Thymus (tissue), 11 donors: Measurements from ENCODE around the gene NHS. TPM values are rescaled to one million over a fixed set of nuclear protein-coding genes. Genes with fewer than 3 reads are reported as not detected.
"Not testable (repeated sequence)": the region's sequence is repeated elsewhere in the genome, so short reads cannot be mapped to it uniquely, and the experiment has no call there.

Experiments
- DNase-seq, 9 donors: peaks; one replicate each; pipeline ENCODE4 v3.0.0-alpha.2; 2013; ENCODE audit warnings: low spot score in 9 of 9, low read depth in 6 of 9, missing footprints in 1 of 9
- H3K27ac ChIP-seq, 2 donors: one replicate each; pipeline ENCODE4 v1.5.1; 2013; ENCODE audit warnings: control low read depth in 1 of 2, low read depth in 1 of 2, low read length in 1 of 2, mild to moderate bottlenecking in 1 of 2, moderate library complexity in 1 of 2
- H3K27me3 ChIP-seq, 2 donors: one replicate each; pipeline ENCODE4 v1.5.1; 2013; ENCODE audit warnings: low read length in 1 of 2; ENCODE audit not compliant: control insufficient read depth in 2 of 2, insufficient read depth in 1 of 2
- H3K36me3 ChIP-seq, 2 donors: one replicate each; pipeline ENCODE4 v1.5.1; 2013; ENCODE audit warnings: low read length in 1 of 2, mild to moderate bottlenecking in 1 of 2, moderate library complexity in 1 of 2; ENCODE audit not compliant: control insufficient read depth in 2 of 2, insufficient read depth in 2 of 2
- H3K4me1 ChIP-seq, 2 donors: one replicate each; pipeline ENCODE4 v1.5.1; 2013; ENCODE audit warnings: low read length in 2 of 2; ENCODE audit not compliant: control insufficient read depth in 2 of 2, insufficient read depth in 2 of 2
- H3K4me3 ChIP-seq, 2 donors: one replicate each; pipeline ENCODE4 v1.5.1; 2013; ENCODE audit warnings: low read length in 2 of 2, control low read depth in 1 of 2, mild to moderate bottlenecking in 1 of 2
- H3K9me3 ChIP-seq, 2 donors: one replicate each; pipeline ENCODE4 v1.5.1; 2013; ENCODE audit warnings: low read length in 1 of 2, mild to moderate bottlenecking in 1 of 2; ENCODE audit not compliant: control insufficient read depth in 2 of 2, insufficient read depth in 1 of 2
- WGBS: extraction: QIAGEN DNeasy Blood & Tissue Kit; methylation state at CpG from one replicate; pipeline ENCODE4 v1.1.7; 2013; 5-methylcytosine and 5-hydroxymethylcytosine counted together
- polyA plus RNA-seq: library from polyadenylated mRNA; stranded (reverse); fragments of 200-250 nt; gene quantifications from one replicate; pipeline ENCODE4 v1.2.3, GENCODE V29; 2013
- total RNA-seq: library from RNA; stranded (reverse); fragments of 120-200 nt; gene quantifications from one replicate; pipeline ENCODE4 v1.2.4, GENCODE V29; 2013
- donor health status: healthy.

NHS gene
- total and polyA plus RNA-seq, 2 donors, result 1.7 to 2.8 TPM

DNA sequence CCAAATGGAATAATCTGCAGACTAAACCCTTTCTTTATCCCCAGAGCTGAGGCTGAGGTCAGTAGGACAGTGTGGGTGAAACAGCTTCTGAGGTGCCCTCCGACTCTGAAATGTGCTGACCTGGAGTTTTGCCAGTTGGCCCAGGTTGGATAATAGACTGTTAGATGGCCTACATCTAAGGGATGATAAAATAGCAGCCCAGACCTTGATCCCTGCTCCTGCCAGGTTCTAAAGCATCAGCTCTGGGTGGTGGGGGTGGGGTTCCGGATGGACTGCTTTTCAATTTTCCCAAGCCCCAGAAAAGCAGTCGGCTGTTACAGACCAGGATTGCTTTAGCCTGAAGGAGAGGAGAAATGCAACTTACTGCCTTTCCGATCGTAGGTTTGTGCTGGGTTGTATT, 110.4 kb downstream of the NHS start:
- 67% methylated on average over 5 of the region's 5 CpGs for WGBS
- Histone ChIP-seq H3K36me3 (no peaks in the 10 kb centered on the region), H3K27me3 (no peaks in the 10 kb centered on the region), H3K4me1 (no peaks in the 10 kb centered on the region), H3K4me3 (no peak overlapping the region), H3K9me3 (no peaks in the 10 kb centered on the region), H3K27ac (no peak overlapping the region)
- no peak for DNase-seq

- DNase-seq, result no peak
- Histone ChIP-seq H3K36me3 (no peaks in the 10 kb centered on the region), H3K4me1 (no peaks in the 10 kb centered on the region), H3K4me3 (no peak overlapping the region), H3K27me3 (no peaks in the 10 kb centered on the region), H3K9me3 (no peaks in the 10 kb centered on the region), H3K27ac (peak overlapping the region in 1 of 2 donors; percentile 12)
- 92% methylated on average over 8 of the region's 8 CpGs for WGBS
Measured at GRCh38 chrX:17488036-17488435, 113.0 kb downstream of the NHS start.

DNA sequence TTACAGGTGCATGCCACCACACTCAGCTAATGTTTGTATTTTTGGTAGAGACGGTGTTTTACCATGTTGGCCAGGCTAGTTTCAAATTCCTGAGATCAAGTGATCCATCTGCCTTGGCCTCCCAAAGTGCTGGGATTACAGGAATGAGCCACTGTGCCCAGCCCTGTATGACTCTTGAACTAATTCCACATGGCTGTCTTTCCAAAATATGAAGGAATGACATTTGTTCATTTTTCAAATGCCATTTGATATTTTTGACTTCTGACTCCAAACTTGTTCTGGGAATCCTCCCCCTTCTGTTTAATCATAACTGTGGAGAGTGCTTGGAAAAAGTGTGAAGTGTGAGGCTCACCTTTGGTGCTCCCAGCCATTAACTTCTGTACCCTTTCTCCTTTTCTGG, 119.2 kb downstream of the NHS start:
- Histone ChIP-seq H3K36me3 (no peaks in the 10 kb centered on the region), H3K27me3 (peaks cover 0 to 3% of the 10 kb centered on the region in 2 donors), H3K27ac (no peak overlapping the region), H3K4me1 (no peaks in the 10 kb centered on the region), H3K4me3 (no peak overlapping the region), H3K9me3 (no peaks in the 10 kb centered on the region)
- 97% methylated on average over 1 of the region's 1 CpG for WGBS
- DNase-seq, result no peak

GRCh38 chrX:17495052-17495451, 120.1 kb downstream of the NHS start:
- DNase-seq, result no peak
- Histone ChIP-seq H3K27ac (no peak overlapping the region), H3K36me3 (no peaks in the 10 kb centered on the region), H3K9me3 (no peaks in the 10 kb centered on the region), H3K27me3 (peaks cover 0 to 3% of the 10 kb centered on the region in 2 donors), H3K4me3 (no peak overlapping the region), H3K4me1 (no peaks in the 10 kb centered on the region)
- WGBS, result 95% methylated on average over 2 of the region's 2 CpGs

DNA sequence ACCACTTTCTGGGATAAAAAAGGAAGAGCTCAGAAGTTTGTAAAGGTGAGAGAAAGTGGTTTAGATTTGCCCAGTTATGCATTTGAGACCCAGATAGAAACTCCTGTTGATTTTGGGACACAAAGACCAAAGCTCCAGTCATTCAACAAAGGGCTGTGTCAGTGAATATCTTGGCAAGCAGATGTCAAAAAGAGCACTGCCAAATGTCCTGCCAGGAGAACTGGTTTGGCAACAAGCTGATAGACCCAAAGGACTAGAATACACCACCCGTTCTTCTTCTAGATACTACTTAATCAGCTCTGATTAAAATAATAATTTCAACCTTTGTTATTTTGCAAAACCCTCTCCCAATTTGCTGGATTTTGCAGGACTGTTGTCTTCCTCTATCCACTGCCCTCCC, 121.4 kb downstream of the NHS start:
- no peak for DNase-seq
- Histone ChIP-seq H3K4me1 (no peaks in the 10 kb centered on the region), H3K27ac (no peak overlapping the region), H3K36me3 (no peaks in the 10 kb centered on the region), H3K9me3 (no peaks in the 10 kb centered on the region), H3K27me3 (peaks cover 0 to 3% of the 10 kb centered on the region in 2 donors), H3K4me3 (no peak overlapping the region)
- WGBS, result 85% methylated on average over 1 of the region's 1 CpG

DNA sequence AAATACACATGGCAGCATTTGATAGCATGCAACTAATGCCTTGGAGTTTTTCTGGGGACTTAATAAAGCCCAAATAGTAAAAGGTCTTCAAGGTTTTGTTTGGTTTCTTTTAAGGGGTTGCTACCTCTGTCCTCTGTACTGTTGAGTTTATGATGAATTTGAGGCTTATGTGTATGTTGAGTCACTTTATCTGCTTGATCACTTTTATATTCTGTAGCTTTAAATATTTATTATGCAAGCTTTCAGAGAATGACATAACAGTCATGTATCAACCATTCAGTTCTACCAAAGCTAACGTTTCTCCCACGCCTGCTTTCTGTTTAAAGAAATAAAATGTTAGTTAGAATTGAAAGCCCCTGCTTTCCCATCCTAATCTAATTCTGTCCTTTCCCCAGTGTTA, 122.2 kb downstream of the NHS start:
- no peaks in the 10 kb centered on the region for H3K36me3 ChIP-seq
- H3K27me3 ChIP-seq, result peaks cover 0 to 3% of the 10 kb centered on the region in 2 donors
- WGBS, result 81% methylated on average over 2 of the region's 2 CpGs
- no peak overlapping the region for H3K4me3 ChIP-seq
- H3K9me3 ChIP-seq, result no peaks in the 10 kb centered on the region
- DNase-seq, result no peak
- H3K4me1 ChIP-seq, result no peaks in the 10 kb centered on the region
- no peak overlapping the region for H3K27ac ChIP-seq

- no peak for DNase-seq
- Histone ChIP-seq H3K9me3 (no peaks in the 10 kb centered on the region), H3K27ac (no peak overlapping the region), H3K4me3 (no peak overlapping the region), H3K36me3 (no peaks in the 10 kb centered on the region), H3K4me1 (no peaks in the 10 kb centered on the region), H3K27me3 (peaks cover 0 to 3% of the 10 kb centered on the region in 2 donors)
- 88% methylated on average over 5 of the region's 5 CpGs for WGBS
Measured at GRCh38 chrX:17499512-17499911, 124.5 kb downstream of the NHS start.

DNA sequence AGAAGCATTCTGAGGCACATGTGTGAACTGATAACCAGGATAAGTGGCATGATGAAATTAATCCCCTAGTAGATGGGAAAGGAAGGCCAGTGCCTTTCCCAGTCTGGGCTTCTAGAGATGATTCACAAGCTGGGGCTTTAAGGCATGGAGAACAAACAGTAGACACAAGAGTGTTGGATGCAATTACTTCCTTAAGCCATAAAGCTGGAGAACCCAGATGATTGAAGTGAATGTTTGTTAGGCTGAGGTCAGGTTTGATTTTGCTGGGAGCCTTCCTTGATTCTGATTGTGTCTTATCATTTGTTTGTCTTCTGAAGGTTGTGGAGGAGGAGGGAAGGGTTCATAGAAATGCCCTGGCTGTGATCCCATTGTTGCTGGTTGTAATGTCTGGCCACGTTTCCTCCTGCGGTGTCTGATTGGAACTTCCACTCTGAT, 125.2 kb downstream of the NHS start:
- Histone ChIP-seq H3K27ac (no peak overlapping the region), H3K4me3 (no peak overlapping the region), H3K27me3 (peaks cover 0 to 3% of the 10 kb centered on the region in 2 donors), H3K36me3 (no peaks in the 10 kb centered on the region), H3K4me1 (no peaks in the 10 kb centered on the region), H3K9me3 (no peaks in the 10 kb centered on the region)
- no peak for DNase-seq
- WGBS, result 34% methylated on average over 2 of the region's 2 CpGs

GRCh38 chrX:17501746-17502145, 126.7 kb downstream of the NHS start:
- Histone ChIP-seq H3K27ac (no peak overlapping the region), H3K4me3 (no peak overlapping the region), H3K4me1 (no peaks in the 10 kb centered on the region), H3K36me3 (no peaks in the 10 kb centered on the region), H3K27me3 (no peaks in the 10 kb centered on the region), H3K9me3 (no peaks in the 10 kb centered on the region)
- 92% methylated on average over 6 of the region's 6 CpGs for WGBS
- no peak for DNase-seq

- peak overlapping the region in 1 of 2 donors; percentile 43 for H3K27ac ChIP-seq
- H3K4me1 ChIP-seq, DNase-seq, H3K27me3 ChIP-seq, H3K4me3 ChIP-seq, H3K36me3 ChIP-seq, H3K9me3 ChIP-seq: not testable (repeated sequence)
- whole genome bisulfite sequencing, result 95% methylated on average over 3 of the region's 3 CpGs
Measured at GRCh38 chrX:17506352-17506751, 131.4 kb downstream of the NHS start.
